IMR-90 (cell line): ENCODE data around the gene RAD21L1.

Experiments
- BHLHE40 ChIP-seq: fragments of 150-350 bp; IDR thresholded peaks from 2 replicates; pipeline ENCODE4 v1.6.1; 2016; ENCODE audit warnings: mild to moderate bottlenecking, low read depth, low read length
- CEBPB ChIP-seq: IDR thresholded peaks from 2 replicates; pipeline ENCODE4 v1.6.1; 2012; ENCODE audit warnings: low read depth, low read length, improper control_type of control experiment
- FOS ChIP-seq: fragments of 150-350 bp; IDR thresholded peaks from 2 replicates; pipeline ENCODE4 v1.6.1; 2016; ENCODE audit warnings: low read depth, low read length
- MAZ ChIP-seq: IDR thresholded peaks from 2 replicates; pipeline ENCODE4 v1.6.1; 2012; ENCODE audit warnings: low read depth, mild to moderate bottlenecking, low read length, improper control_type of control experiment, moderate library complexity, borderline replicate concordance
- MXI1 ChIP-seq: IDR thresholded peaks from 2 replicates; pipeline ENCODE4 v1.6.1; 2012; ENCODE audit warnings: low read depth, mild to moderate bottlenecking, low read length, moderate library complexity, borderline replicate concordance
- NFE2L2 ChIP-seq: fragments of 150-350 bp; IDR thresholded peaks from 2 replicates; pipeline ENCODE4 v1.6.1; 2016; ENCODE audit warnings: low read depth, mild to moderate bottlenecking, low read length
- POLR2A ChIP-seq: IDR thresholded peaks from 2 replicates; pipeline ENCODE4 v1.6.1; 2012; ENCODE audit warnings: mild to moderate bottlenecking, low read depth, low read length
- RAD21 ChIP-seq: IDR thresholded peaks from 2 replicates; pipeline ENCODE4 v1.6.1; 2012; ENCODE audit warnings: low read length, improper control_type of control experiment
- RFX5 ChIP-seq: IDR thresholded peaks from 2 replicates; pipeline ENCODE4 v1.8.0; 2012; ENCODE audit warnings: low read depth, mild to moderate bottlenecking, low read length, moderate library complexity
- SMC3 ChIP-seq: fragments of 150-350 bp; IDR thresholded peaks from 2 replicates; pipeline ENCODE4 v1.6.1; 2016; ENCODE audit warnings: low read depth, mild to moderate bottlenecking, antibody characterized with exemption, low read length, moderate library complexity
- TF ChIP-seq, protein P1 (sequence below): conservative IDR thresholded peaks from 2 replicates; pipeline ENCODE4 v1.5.1; 2012; ENCODE audit warnings: mild to moderate bottlenecking, low read depth, low read length, improper control_type of control experiment
- TF ChIP-seq, protein P2 (sequence below): fragments of 150-350 bp; IDR thresholded peaks from 2 replicates; pipeline ENCODE4 v1.6.1; 2017; ENCODE audit warnings: mild to moderate bottlenecking, antibody characterized with exemption, low read length, low read depth
- TF ChIP-seq, protein P3 (sequence below): fragments of 150-350 bp; IDR thresholded peaks from 2 replicates; pipeline ENCODE4 v1.6.1; 2016; ENCODE audit warnings: low read depth, mild to moderate bottlenecking, low read length, moderate library complexity, borderline replicate concordance

DNA sequence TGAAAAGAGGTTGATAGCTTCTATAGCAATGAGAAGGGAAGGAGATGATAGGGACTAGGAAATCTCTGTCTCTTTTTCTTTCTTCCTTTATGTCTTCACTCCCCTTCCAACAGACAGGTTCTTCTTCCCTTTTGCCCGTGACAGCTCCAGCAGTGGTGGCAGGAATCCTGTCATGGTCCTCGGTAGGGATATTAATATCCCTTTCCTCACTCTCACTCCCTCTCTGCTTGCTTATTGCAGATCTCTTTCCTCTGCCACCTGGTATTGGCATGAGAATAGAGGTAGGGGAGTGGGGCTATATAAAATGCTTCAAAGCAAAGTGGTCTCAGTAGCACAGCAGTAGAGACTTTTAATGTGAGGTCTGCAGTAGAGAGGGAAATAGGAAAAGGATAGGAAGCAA lies 19.7 kb downstream of the RAD21L1 start:
- no peak for TF ChIP-seq RFX5
- TF ChIP-seq, protein P1, sequence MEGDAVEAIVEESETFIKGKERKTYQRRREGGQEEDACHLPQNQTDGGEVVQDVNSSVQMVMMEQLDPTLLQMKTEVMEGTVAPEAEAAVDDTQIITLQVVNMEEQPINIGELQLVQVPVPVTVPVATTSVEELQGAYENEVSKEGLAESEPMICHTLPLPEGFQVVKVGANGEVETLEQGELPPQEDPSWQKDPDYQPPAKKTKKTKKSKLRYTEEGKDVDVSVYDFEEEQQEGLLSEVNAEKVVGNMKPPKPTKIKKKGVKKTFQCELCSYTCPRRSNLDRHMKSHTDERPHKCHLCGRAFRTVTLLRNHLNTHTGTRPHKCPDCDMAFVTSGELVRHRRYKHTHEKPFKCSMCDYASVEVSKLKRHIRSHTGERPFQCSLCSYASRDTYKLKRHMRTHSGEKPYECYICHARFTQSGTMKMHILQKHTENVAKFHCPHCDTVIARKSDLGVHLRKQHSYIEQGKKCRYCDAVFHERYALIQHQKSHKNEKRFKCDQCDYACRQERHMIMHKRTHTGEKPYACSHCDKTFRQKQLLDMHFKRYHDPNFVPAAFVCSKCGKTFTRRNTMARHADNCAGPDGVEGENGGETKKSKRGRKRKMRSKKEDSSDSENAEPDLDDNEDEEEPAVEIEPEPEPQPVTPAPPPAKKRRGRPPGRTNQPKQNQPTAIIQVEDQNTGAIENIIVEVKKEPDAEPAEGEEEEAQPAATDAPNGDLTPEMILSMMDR = no peak
- no peak for TF ChIP-seq POLR2A
- no peak for TF ChIP-seq SMC3
- no peak for TF ChIP-seq BHLHE40
- TF ChIP-seq, protein P2, sequence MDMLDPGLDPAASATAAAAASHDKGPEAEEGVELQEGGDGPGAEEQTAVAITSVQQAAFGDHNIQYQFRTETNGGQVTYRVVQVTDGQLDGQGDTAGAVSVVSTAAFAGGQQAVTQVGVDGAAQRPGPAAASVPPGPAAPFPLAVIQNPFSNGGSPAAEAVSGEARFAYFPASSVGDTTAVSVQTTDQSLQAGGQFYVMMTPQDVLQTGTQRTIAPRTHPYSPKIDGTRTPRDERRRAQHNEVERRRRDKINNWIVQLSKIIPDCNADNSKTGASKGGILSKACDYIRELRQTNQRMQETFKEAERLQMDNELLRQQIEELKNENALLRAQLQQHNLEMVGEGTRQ = no peak
- TF ChIP-seq, protein P3, sequence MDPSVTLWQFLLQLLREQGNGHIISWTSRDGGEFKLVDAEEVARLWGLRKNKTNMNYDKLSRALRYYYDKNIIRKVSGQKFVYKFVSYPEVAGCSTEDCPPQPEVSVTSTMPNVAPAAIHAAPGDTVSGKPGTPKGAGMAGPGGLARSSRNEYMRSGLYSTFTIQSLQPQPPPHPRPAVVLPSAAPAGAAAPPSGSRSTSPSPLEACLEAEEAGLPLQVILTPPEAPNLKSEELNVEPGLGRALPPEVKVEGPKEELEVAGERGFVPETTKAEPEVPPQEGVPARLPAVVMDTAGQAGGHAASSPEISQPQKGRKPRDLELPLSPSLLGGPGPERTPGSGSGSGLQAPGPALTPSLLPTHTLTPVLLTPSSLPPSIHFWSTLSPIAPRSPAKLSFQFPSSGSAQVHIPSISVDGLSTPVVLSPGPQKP = no peak
- no peak for TF ChIP-seq CEBPB
- no peak for TF ChIP-seq FOS
- TF ChIP-seq NFE2L2 = no peak
- TF ChIP-seq RAD21 = no peak
- no peak for TF ChIP-seq MAZ
- TF ChIP-seq MXI1 = no peak
